SK-N-SH treated with all-trans-retinoic acid at 6 μM for 48 hours (cell line): ENCODE measurements around the gene ABCA7.

Experiments used
- CREB5 ChIP-seq: fragments of 250-450 bp; sonication (Bioruptor Pico); IDR thresholded peaks from 2 replicates; pipeline ENCODE4 v1.5.1; 2020; ENCODE audit warnings: low read depth, mild to moderate bottlenecking, moderate library complexity
- ESRRG ChIP-seq: fragments of 250-450 bp; sonication (Bioruptor Pico); IDR thresholded peaks from 2 replicates; pipeline ENCODE4 v1.6.1; 2021; ENCODE audit warnings: mild to moderate bottlenecking
- ISL1 ChIP-seq: fragments of 250-450 bp; sonication (Bioruptor Pico); IDR thresholded peaks from 2 replicates; pipeline ENCODE4 v2.1.2; 2022; ENCODE audit warnings: mild to moderate bottlenecking, moderate library complexity
- PATZ1 ChIP-seq: fragments of 250-450 bp; sonication (Bioruptor Pico); IDR thresholded peaks from 2 replicates; pipeline ENCODE4 v1.8.0; 2020; ENCODE audit warnings: mild to moderate bottlenecking, moderate library complexity, borderline replicate concordance
- POU6F1 ChIP-seq: fragments of 250-450 bp; sonication (Bioruptor Pico); IDR thresholded peaks from 2 replicates; pipeline ENCODE4 v1.8.0; 2021; ENCODE audit warnings: low read depth, mild to moderate bottlenecking, moderate library complexity, borderline replicate concordance
- RARB ChIP-seq: fragments of 250-450 bp; sonication (Bioruptor Pico); IDR thresholded peaks from 2 replicates; pipeline ENCODE4 v1.8.0; 2021; ENCODE audit warnings: mild to moderate bottlenecking, moderate library complexity
- SNAI2 ChIP-seq: fragments of 250-450 bp; sonication (Bioruptor Pico); IDR thresholded peaks from 2 replicates; pipeline ENCODE4 v1.5.0; 2020; ENCODE audit warnings: mild to moderate bottlenecking, moderate library complexity
- TCF4 ChIP-seq: fragments of 250-450 bp; sonication (Bioruptor Pico); IDR thresholded peaks from 2 replicates; pipeline ENCODE4 v1.8.0; 2021; ENCODE audit warnings: mild to moderate bottlenecking, moderate library complexity, borderline replicate concordance
- TOX ChIP-seq: fragments of 250-450 bp; sonication (Bioruptor Pico); IDR thresholded peaks from 2 replicates; pipeline ENCODE4 v1.8.0; 2021; ENCODE audit warnings: mild to moderate bottlenecking, moderate library complexity, borderline replicate concordance
- TSHZ2 ChIP-seq: fragments of 250-450 bp; sonication (Bioruptor Pico); IDR thresholded peaks from 2 replicates; pipeline ENCODE4 v1.5.0; 2020; ENCODE audit warnings: mild to moderate bottlenecking, moderate library complexity
- ZFP3 ChIP-seq: fragments of 250-450 bp; sonication (Bioruptor Pico); IDR thresholded peaks from 2 replicates; pipeline ENCODE4 v1.5.0; 2020; ENCODE audit warnings: mild to moderate bottlenecking, moderate library complexity
- ZFP30 ChIP-seq: fragments of 450-650 bp; formaldehyde crosslinking; IDR thresholded peaks from 2 replicates; pipeline ENCODE4 v1.5.0; 2022; ENCODE audit warnings: mild to moderate bottlenecking, moderate library complexity
- ZNF70 ChIP-seq: fragments of 450-650 bp; formaldehyde crosslinking; IDR thresholded peaks from 2 replicates; pipeline ENCODE4 v1.5.0; 2020; ENCODE audit warnings: mild to moderate bottlenecking, moderate library complexity
- ZNF8 ChIP-seq: fragments of 450-650 bp; formaldehyde crosslinking; IDR thresholded peaks from 2 replicates; pipeline ENCODE4 v1.5.0; 2020; ENCODE audit warnings: mild to moderate bottlenecking, moderate library complexity

GRCh38 chr19:1081301-1082164 is 41.6 kb downstream of the ABCA7 start:
- no peak for TF ChIP-seq CREB5 (CRISPR knock-in tag)
- no peak for TF ChIP-seq ZNF8 (CRISPR knock-in tag)
- TF ChIP-seq TCF4 (CRISPR knock-in tag), result no peak
- TF ChIP-seq POU6F1, result no peak
- no peak for TF ChIP-seq ESRRG (CRISPR knock-in tag)
- no peak for TF ChIP-seq PATZ1
- no peak for TF ChIP-seq TOX (CRISPR knock-in tag)
- no peak for TF ChIP-seq ZNF70 (CRISPR knock-in tag)
- no peak for TF ChIP-seq SNAI2
- TF ChIP-seq ZFP30, result no peak
- no peak for TF ChIP-seq ISL1 (CRISPR knock-in tag)
- TF ChIP-seq RARB (CRISPR knock-in tag), result no peak
- TF ChIP-seq TSHZ2 (CRISPR knock-in tag), result no peak
- no peak for TF ChIP-seq ZFP3 (CRISPR knock-in tag)
